ENCODE results near the gene IP6K1.
"Not testable (repeated sequence)": the region's sequence is repeated elsewhere in the genome, so short reads cannot be mapped to it uniquely, and the experiment has no call there.

- TF ChIP-seq, protein P1, sequence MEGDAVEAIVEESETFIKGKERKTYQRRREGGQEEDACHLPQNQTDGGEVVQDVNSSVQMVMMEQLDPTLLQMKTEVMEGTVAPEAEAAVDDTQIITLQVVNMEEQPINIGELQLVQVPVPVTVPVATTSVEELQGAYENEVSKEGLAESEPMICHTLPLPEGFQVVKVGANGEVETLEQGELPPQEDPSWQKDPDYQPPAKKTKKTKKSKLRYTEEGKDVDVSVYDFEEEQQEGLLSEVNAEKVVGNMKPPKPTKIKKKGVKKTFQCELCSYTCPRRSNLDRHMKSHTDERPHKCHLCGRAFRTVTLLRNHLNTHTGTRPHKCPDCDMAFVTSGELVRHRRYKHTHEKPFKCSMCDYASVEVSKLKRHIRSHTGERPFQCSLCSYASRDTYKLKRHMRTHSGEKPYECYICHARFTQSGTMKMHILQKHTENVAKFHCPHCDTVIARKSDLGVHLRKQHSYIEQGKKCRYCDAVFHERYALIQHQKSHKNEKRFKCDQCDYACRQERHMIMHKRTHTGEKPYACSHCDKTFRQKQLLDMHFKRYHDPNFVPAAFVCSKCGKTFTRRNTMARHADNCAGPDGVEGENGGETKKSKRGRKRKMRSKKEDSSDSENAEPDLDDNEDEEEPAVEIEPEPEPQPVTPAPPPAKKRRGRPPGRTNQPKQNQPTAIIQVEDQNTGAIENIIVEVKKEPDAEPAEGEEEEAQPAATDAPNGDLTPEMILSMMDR (IDR thresholded peaks at IDR 0.05), result not testable (repeated sequence)
- TF ChIP-seq POLR2AphosphoS5 (IDR thresholded peaks at IDR 0.05), result not testable (repeated sequence)
These were observed 101.2 kb downstream of the IP6K1 start for GRCh38 chr3:49685103-49685502.
